PC-9 (cell line): ENCODE measurements around the gene CARNS1. TPM values are rescaled to one million over a fixed set of nuclear protein-coding genes. Genes with fewer than 3 reads are reported as not detected.

Source experiments
- BruUV-seq: library from RNA; stranded (reverse); fragments of 400-500 nt; replicated peaks from 2 replicates; lab custom pipeline; 2021; lab: Mats Ljungman, UMichigan
- CTCF ChIA-PET: fragments of 300-600 bp; sonication (Branson Sonifier 250); formaldehyde crosslinking; loops from one replicate; lab custom pipeline; 2022; ENCODE audit warnings: antibody characterized with exemption; lab: Charles Lee
- POLR2A ChIA-PET: fragments of 300-600 bp; sonication (Branson Sonifier 250); formaldehyde crosslinking; loops from one replicate; lab custom pipeline; 2022; ENCODE audit warnings: antibody characterized with exemption; ENCODE audit not compliant: unreplicated experiment; lab: Charles Lee
- DNase-seq, 2 experiments: peaks; one replicate each; pipeline versions ENCODE4 v3.0.0 to v3.0.0-alpha.2; 2015 to 2022; ENCODE audit warnings: mixed read lengths in 1 of 2
- H2AFZ ChIP-seq: fragments of 200-600 bp; sonication (generic); 2 replicates; pipeline ENCODE4 v1.8.1; 2017; ENCODE audit warnings: antibody characterized with exemption
- H3F3A ChIP-seq: fragments of 200-600 bp; sonication (generic); 2 replicates; pipeline ENCODE4 v1.8.1; 2017; ENCODE audit warnings: antibody characterized with exemption, mild to moderate bottlenecking, low read depth; ENCODE audit not compliant: insufficient read depth
- H3K27ac ChIP-seq: fragments of 200-600 bp; sonication (generic); 2 replicates; pipeline ENCODE4 v1.6.1; 2016; ENCODE audit warnings: mixed run types
- H3K27me3 ChIP-seq: fragments of 200-600 bp; sonication (generic); 2 replicates; pipeline ENCODE4 v1.6.1; 2016; ENCODE audit warnings: low read depth, mixed run types; ENCODE audit not compliant: insufficient read depth
- H3K36me3 ChIP-seq: fragments of 200-600 bp; sonication (generic); 2 replicates; pipeline ENCODE4 v1.6.1; 2016; ENCODE audit warnings: low read depth, mixed run types
- H3K4me1 ChIP-seq: fragments of 200-600 bp; sonication (generic); replicated peaks from 2 replicates; pipeline ENCODE4 v1.6.1; 2016; ENCODE audit warnings: mixed run types; ENCODE audit not compliant: insufficient read depth
- H3K4me2 ChIP-seq: fragments of 200-600 bp; sonication (generic); 2 replicates; pipeline ENCODE4 v1.6.1; 2017; ENCODE audit warnings: mixed run types
- H3K4me3 ChIP-seq: fragments of 200-600 bp; sonication (generic); 2 replicates; pipeline ENCODE4 v1.6.1; 2016; ENCODE audit warnings: mixed run types
- H3K79me2 ChIP-seq: fragments of 200-600 bp; sonication (generic); 2 replicates; pipeline ENCODE4 v1.6.1; 2017; ENCODE audit warnings: low read depth, mixed run types
- H3K9me2 ChIP-seq: fragments of 200-600 bp; sonication (generic); 2 replicates; pipeline ENCODE4 v1.8.1; 2017; ENCODE audit warnings: mild to moderate bottlenecking; ENCODE audit not compliant: insufficient read depth
- H3K9me3 ChIP-seq: fragments of 200-600 bp; sonication (generic); 2 replicates; pipeline ENCODE4 v1.8.1; 2016; ENCODE audit warnings: low read depth; ENCODE audit not compliant: insufficient read depth
- H4K20me1 ChIP-seq: fragments of 200-600 bp; sonication (generic); 2 replicates; pipeline ENCODE4 v1.8.1; 2017; ENCODE audit not compliant: insufficient read depth
- EZH2 ChIP-seq: fragments of 200-600 bp; sonication (generic); IDR thresholded peaks from 2 replicates; pipeline ENCODE4 v1.8.0; 2017; ENCODE audit warnings: antibody characterized with exemption, low read depth
- intact Hi-C: fragments of 100-400 bp; cut with micrococcal nuclease; formaldehyde crosslinking; loops from one replicate; pipeline ENCODE4 v1.10.0; 2022; ENCODE audit not compliant: unreplicated experiment
- total RNA-seq: library from RNA; stranded (reverse); gene quantifications from 2 replicates; pipeline ENCODE4 v1.2.3, GENCODE V29; 2021
- TF ChIP-seq, protein P1 (sequence below): fragments of 200-600 bp; sonication (generic); conservative IDR thresholded peaks from 2 replicates; pipeline ENCODE4 v1.6.1; 2017; ENCODE audit warnings: mixed run types, antibody characterized with exemption, mild to moderate bottlenecking, moderate library complexity

CARNS1 gene
- total RNA-seq, 1 experiment from 2014 or later, result 0.15 TPM

DNA sequence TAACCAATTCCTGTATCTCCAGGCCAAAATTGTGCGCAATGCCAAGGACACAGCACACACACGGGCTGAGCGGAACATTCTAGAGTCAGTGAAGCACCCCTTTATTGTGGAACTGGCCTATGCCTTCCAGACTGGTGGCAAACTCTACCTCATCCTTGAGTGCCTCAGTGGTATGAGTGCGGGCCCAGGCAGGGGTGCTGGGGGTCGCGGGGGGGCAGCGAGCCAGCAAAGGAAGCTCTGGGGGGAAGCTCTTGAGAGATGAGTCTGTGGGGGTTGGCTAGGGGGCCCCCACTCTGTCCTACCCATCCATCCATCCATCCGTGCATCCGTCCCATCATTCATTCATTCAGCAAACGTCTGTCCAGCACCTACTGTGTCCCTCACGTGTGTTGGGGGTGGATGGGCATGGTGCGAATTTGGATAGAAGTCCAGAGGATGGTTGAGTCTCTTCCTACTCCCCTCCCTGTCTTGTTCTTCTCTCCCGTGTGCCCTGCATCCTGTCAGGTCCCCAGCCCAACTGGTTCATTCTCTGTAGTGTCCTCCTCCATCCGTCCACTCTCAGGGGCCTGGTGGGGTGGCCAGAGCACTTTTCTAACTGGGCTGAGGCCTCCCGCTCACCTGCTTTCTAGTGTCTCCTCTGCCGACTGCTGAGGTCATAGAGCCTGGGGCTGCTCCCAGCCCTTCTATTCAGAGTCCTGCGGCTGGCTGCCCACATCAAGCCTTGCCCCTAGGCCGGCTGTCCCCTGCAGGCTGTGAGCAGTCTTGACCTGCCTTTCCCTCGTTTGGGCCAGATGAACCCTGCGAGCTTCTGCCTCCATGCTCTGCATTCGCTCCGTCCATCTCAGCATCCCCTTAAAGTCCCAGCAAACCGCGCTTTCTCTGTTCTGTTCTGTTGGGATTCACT is 16.1 kb downstream of the CARNS1 start:
- POLR2A ChIA-PET, result no interaction called here

DNA sequence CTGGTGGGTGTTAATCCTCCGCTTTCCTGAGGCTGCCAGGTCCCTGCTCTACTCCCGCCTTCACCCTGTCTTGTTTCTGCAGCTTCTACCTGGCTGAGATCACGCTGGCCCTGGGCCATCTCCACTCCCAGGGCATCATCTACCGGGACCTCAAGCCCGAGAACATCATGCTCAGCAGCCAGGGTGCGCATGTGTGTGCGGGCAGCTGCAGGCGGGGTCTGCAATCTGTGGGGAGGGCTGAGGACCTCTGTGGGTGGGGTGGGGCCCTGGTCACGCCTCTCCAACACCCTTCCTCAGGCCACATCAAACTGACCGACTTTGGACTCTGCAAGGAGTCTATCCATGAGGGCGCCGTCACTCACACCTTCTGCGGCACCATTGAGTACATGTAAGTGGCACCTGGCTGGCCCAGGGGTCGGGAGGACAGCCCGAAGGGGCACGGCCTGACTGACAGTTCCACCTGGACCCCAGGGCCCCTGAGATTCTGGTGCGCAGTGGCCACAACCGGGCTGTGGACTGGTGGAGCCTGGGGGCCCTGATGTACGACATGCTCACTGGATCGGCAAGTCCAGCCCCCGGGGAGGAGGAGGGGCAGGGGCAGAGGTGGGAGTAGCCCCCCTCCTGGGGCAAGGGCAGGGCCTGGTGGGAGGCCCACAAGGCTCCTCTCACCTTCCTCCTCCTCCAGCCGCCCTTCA is 17.3 kb downstream of the CARNS1 start:
- no peak overlapping the region for H3K4me3 ChIP-seq
- H3K4me2 ChIP-seq, result no peak overlapping the region
- TF ChIP-seq EZH2, result no peak
- TF ChIP-seq, protein P1, sequence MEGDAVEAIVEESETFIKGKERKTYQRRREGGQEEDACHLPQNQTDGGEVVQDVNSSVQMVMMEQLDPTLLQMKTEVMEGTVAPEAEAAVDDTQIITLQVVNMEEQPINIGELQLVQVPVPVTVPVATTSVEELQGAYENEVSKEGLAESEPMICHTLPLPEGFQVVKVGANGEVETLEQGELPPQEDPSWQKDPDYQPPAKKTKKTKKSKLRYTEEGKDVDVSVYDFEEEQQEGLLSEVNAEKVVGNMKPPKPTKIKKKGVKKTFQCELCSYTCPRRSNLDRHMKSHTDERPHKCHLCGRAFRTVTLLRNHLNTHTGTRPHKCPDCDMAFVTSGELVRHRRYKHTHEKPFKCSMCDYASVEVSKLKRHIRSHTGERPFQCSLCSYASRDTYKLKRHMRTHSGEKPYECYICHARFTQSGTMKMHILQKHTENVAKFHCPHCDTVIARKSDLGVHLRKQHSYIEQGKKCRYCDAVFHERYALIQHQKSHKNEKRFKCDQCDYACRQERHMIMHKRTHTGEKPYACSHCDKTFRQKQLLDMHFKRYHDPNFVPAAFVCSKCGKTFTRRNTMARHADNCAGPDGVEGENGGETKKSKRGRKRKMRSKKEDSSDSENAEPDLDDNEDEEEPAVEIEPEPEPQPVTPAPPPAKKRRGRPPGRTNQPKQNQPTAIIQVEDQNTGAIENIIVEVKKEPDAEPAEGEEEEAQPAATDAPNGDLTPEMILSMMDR, result no peak
- peaks cover 17% of the 10 kb centered on the region for H3K4me1 ChIP-seq
- ChIA-PET CTCF (no interaction called here), POLR2A (interaction anchor here (0.7 kb wide), 1 partner anchor 817 kb away, joined by 3 read pairs; no protein-coding TSS in a partner anchor)
- no TSS peak for BruUV-seq
- no peaks in the 10 kb centered on the region for H3K36me3 ChIP-seq
- H3K79me2 ChIP-seq, result peaks cover 21% of the 10 kb centered on the region
- no peaks in the 10 kb centered on the region for H3K9me3 ChIP-seq
- no peaks in the 10 kb centered on the region for H3K27me3 ChIP-seq
- intact Hi-C loops, result no loop called here
- H2AFZ ChIP-seq, result no peak overlapping the region
- H3K9me2 ChIP-seq, result no peaks in the 10 kb centered on the region
- DNase-seq, result no peak
- peaks cover 18% of the 10 kb centered on the region; the same call in 1 of the 2 replicates for H3F3A ChIP-seq
- no peak overlapping the region for H3K27ac ChIP-seq
- H4K20me1 ChIP-seq, result no peaks in the 10 kb centered on the region; the same call in 1 of the 2 replicates

More for the DNA sequence above, 16.1 kb downstream of the CARNS1 start:
- Histone ChIP-seq H3K27me3 (no peaks in the 10 kb centered on the region), H4K20me1 (no peaks in the 10 kb centered on the region; the same call in 1 of the 2 replicates), H3K4me2 (no peak overlapping the region), H3F3A (peaks cover 24% of the 10 kb centered on the region; the same call in 1 of the 2 replicates), H3K4me3 (no peak overlapping the region), H3K4me1 (peaks cover 24% of the 10 kb centered on the region), H3K9me2 (no peaks in the 10 kb centered on the region), H3K79me2 (peaks cover 21% of the 10 kb centered on the region), H3K36me3 (no peaks in the 10 kb centered on the region), H2AFZ (no peak overlapping the region), H3K9me3 (no peaks in the 10 kb centered on the region), H3K27ac (no peak overlapping the region)
- CTCF ChIA-PET, result no interaction called here
- no peak for DNase-seq
- intact Hi-C loops, result no loop called here
- BruUV-seq, result no TSS peak
- TF ChIP-seq, protein P1, result no peak
- TF ChIP-seq EZH2, result no peak
